Kidney (tissue), 14 donors: ENCODE measurements around the gene CXCL16. TPM values are rescaled to one million over a fixed set of nuclear protein-coding genes. Genes with fewer than 3 reads are reported as not detected.
"Not testable (repeated sequence)": the region's sequence is repeated elsewhere in the genome, so short reads cannot be mapped to it uniquely, and the experiment has no call there.

Source experiments
- DNase-seq, 5 donors: peaks; one replicate each; pipeline ENCODE4 v3.0.0-alpha.2; 2013 to 2020
- FAIRE-seq: peaks from 2 replicates; lab custom pipeline; 2012; peaks lifted over from hg19 to GRCh38; lab: Jason Lieb, UNC
- H3K27ac ChIP-seq, 2 donors: one replicate each; pipeline ENCODE4 v1.7.0; 2013; ENCODE audit warnings: low read depth in 2 of 2, low read length in 2 of 2, inconsistent platforms in 1 of 2
- H3K27me3 ChIP-seq: one replicate; pipeline ENCODE4 v1.7.1; 2013; ENCODE audit warnings: low read length, inconsistent platforms; ENCODE audit not compliant: control insufficient read depth, insufficient read depth
- H3K36me3 ChIP-seq, 3 donors: one replicate each; pipeline versions ENCODE4 v1.7.0 to v1.7.1; 2013; ENCODE audit warnings: low read length in 3 of 3, control low read depth in 1 of 3, inconsistent platforms in 1 of 3; ENCODE audit not compliant: insufficient read depth in 3 of 3, control insufficient read depth in 2 of 3
- H3K4me1 ChIP-seq, 3 donors: one replicate each; pipeline versions ENCODE4 v1.7.0 to v1.7.1; 2013; ENCODE audit warnings: low read length in 3 of 3, inconsistent platforms in 1 of 3, low read depth in 1 of 3; ENCODE audit not compliant: control insufficient read depth in 2 of 3, insufficient read depth in 2 of 3
- H3K4me3 ChIP-seq, 3 donors: one replicate each; pipeline versions ENCODE4 v1.7.0 to v1.8.1; 2013; ENCODE audit warnings: low read length in 3 of 3, control low read depth in 1 of 3, inconsistent platforms in 1 of 3
- H3K9ac ChIP-seq, 3 donors: one replicate each; pipeline versions ENCODE4 v1.7.0 to v1.7.1; 2013; ENCODE audit warnings: low read length in 3 of 3, control low read depth in 1 of 3, inconsistent platforms in 1 of 3
- H3K9me3 ChIP-seq, 3 donors: one replicate each; pipeline versions ENCODE4 v1.7.0 to v1.7.1; 2013; ENCODE audit warnings: low read length in 3 of 3, control low read depth in 1 of 3, inconsistent platforms in 1 of 3; ENCODE audit not compliant: control insufficient read depth in 2 of 3, insufficient read depth in 1 of 3
- CTCF ChIP-seq: IDR thresholded peaks from 3 replicates; pipeline ENCODE4 v1.5.1; 2012; ENCODE audit warnings: mild to moderate bottlenecking, moderate library complexity, borderline replicate concordance; ENCODE audit not compliant: insufficient read depth; ENCODE audit errors: extremely low read depth
- intact Hi-C: fragments of 100-400 bp; cut with DNase I; formaldehyde crosslinking; loops from one replicate; pipeline ENCODE4 v1.11.1; 2022
- polyA plus RNA-seq: library from polyadenylated mRNA; stranded (reverse); fragments of 350-450 nt; fragmentation: Illumina TruSeq; extraction: RNeasy Lipid Tissue Mini Kit (QIAGEN cat#74804); gene quantifications from one replicate; pipeline ENCODE4 v1.2.3, GENCODE V29; 2014; ENCODE audit warnings: low read depth, low replicate concordance; ENCODE audit not compliant: insufficient read depth
- total RNA-seq: library from RNA; stranded (reverse); fragmentation: NEBNext Ultra II Directional; extraction: Animal tissue kit (Norgen Biotek cat#: 25700); gene quantifications from one replicate; pipeline ENCODE4 v1.2.1, GENCODE V29; 2021
- donor health status: control.
- donor health status: control.
- donor health status: control.
- donor health status: control.
- donor health status: control.
- donor health status: DM: yes; HTN: yes; CAD: no.
- donor health status: Normal renal cell carcinoma (clear cell type).

Gene CXCL16
- total and polyA plus RNA-seq, 2 donors from 2014 or later: 22.5 to 83.0 TPM

DNA sequence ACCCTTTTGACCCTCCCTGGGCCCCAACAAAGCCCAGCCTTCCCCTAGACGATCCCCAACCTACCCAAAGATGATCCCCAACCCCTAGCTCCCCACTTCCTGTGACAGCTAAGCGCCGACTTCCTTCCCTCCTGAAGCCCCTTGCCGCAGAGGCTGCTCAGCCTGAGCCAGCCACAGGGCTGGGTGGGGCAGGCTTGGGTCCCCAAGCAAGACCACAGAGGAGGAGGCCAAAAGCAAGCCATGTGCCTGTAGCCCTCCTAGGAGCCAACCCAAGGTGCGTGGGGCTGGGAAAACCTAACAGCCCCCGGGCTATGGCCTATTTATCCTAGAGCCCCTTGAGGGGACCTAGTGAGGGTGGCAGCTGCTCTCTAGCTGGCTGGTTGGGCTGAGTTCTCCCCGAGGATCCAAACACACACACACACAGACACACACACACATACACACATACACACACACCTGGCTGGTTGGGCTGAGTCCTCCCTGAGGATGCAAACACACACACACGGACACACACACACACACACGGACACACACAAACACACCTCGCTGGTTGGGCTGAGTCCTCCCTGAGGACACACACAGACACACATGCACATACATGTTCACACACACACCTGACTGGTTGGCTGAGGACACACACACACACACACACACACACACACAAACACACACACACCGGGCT lies 24.5 kb downstream of the CXCL16 start:
- H3K27ac ChIP-seq: no peak overlapping the region
- peaks cover 0 to 16% (median 14%) of the 10 kb centered on the region in 3 donors for H3K4me1 ChIP-seq
- no peak for TF ChIP-seq CTCF
- no peaks in the 10 kb centered on the region for H3K36me3 ChIP-seq
- no peak overlapping the region for H3K4me3 ChIP-seq
- DNase-seq: no peak
- intact Hi-C loops: no loop called here
- FAIRE-seq: no peak
- no peaks in the 10 kb centered on the region for H3K27me3 ChIP-seq
- H3K9me3 ChIP-seq: no peaks in the 10 kb centered on the region
- no peak overlapping the region for H3K9ac ChIP-seq

DNA sequence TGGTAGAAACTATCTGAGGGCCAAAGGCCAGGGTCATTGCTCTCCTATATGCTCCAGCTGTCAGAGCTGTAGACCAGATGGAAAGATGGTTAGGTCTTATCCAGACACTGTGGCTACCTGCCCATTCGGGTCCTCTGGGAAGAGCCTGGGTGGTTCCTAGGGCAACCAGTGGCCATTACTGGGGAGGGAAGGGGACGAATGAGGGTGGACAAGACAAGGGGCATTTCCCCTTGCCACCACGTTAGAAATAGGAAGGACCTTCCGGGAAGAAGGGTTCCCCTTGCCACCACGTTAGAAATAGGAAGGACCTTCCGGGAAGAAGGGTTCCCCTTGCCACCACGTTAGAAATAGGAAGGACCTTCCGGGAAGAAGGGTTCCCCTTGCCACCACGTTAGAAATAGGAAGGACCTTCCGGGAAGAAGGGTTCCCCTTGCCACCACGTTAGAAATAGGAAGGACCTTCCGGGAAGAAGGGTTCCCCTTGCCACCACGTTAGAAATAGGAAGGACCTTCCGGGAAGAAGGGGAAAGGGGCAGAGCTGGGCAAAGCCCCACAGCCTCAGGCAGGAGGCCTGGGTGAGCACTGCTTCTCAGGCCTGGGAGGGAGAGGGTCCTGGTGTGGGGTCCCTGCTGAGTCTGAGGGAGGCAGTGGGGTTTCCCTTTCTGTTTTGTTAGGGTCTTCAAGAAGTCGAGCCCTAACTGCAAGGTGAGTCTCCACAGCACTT lies 25.2 kb downstream of the CXCL16 start:
- H3K9me3 ChIP-seq, H3K36me3 ChIP-seq, FAIRE-seq, H3K9ac ChIP-seq, DNase-seq, intact Hi-C loops, H3K4me3 ChIP-seq, H3K27me3 ChIP-seq: not testable (repeated sequence)
- Histone ChIP-seq H3K27ac (peak overlapping the region in 1 of 2 donors; percentile 8), H3K4me1 (peaks cover 0 to 17% (median 16%) of the 10 kb centered on the region in 3 donors)

- Histone ChIP-seq H3K9me3 (no peaks in the 10 kb centered on the region), H3K27me3 (no peaks in the 10 kb centered on the region), H3K27ac (no peak overlapping the region), H3K9ac (no peak overlapping the region), H3K36me3 (no peaks in the 10 kb centered on the region), H3K4me1 (peaks cover 0 to 17% (median 16%) of the 10 kb centered on the region in 3 donors), H3K4me3 (peak overlapping the region in 1 of 3 donors; percentile 14)
- DNase-seq (no peak), FAIRE-seq (no peak)
- no peak for TF ChIP-seq CTCF
- intact Hi-C loops: no loop called here
Measured at GRCh38 chr17:4712526-4712925, 27.2 kb downstream of the CXCL16 start.

DNA sequence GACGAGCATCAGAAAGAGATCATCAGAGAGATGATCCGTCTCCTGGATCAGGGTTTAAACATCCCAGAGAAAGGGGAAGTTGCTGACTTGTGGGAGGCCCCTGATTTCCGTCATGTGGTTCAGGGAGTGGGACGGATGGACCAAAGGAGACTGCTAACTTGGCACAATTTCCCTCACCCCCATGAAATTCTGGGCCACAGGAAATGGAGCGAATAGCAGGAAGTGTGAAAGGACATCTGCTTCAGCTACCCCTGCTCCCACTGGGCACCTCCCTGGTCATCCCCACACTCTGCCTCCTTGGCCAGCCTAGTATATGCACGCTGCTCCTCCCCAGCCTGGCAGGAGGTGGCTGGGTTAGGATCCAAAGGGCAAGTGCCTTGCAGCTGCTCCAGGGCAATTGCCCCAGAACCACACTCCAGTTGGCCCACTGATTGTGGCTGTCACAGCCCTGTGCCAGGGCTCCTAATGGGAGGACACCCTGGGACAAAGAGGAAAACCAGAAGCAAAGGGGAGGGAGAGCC lies 28.0 kb downstream of the CXCL16 start:
- no peak for TF ChIP-seq CTCF
- Histone ChIP-seq H3K27me3 (no peaks in the 10 kb centered on the region), H3K4me3 (peak overlapping the region in 1 of 3 donors; percentile 64), H3K36me3 (no peaks in the 10 kb centered on the region), H3K4me1 (peaks cover 0 to 17% (median 16%) of the 10 kb centered on the region in 3 donors), H3K9me3 (no peaks in the 10 kb centered on the region), H3K9ac (peak overlapping the region in 1 of 3 donors; percentile 55), H3K27ac (peak overlapping the region; percentile 33 to 80)
- intact Hi-C loops: no loop called here
- FAIRE-seq (no peak), DNase-seq (peak in 1 of 5 donors; percentile 45)
